ENCODE measurements around the gene ZCCHC2.

ZCCHC2 gene

DNA sequence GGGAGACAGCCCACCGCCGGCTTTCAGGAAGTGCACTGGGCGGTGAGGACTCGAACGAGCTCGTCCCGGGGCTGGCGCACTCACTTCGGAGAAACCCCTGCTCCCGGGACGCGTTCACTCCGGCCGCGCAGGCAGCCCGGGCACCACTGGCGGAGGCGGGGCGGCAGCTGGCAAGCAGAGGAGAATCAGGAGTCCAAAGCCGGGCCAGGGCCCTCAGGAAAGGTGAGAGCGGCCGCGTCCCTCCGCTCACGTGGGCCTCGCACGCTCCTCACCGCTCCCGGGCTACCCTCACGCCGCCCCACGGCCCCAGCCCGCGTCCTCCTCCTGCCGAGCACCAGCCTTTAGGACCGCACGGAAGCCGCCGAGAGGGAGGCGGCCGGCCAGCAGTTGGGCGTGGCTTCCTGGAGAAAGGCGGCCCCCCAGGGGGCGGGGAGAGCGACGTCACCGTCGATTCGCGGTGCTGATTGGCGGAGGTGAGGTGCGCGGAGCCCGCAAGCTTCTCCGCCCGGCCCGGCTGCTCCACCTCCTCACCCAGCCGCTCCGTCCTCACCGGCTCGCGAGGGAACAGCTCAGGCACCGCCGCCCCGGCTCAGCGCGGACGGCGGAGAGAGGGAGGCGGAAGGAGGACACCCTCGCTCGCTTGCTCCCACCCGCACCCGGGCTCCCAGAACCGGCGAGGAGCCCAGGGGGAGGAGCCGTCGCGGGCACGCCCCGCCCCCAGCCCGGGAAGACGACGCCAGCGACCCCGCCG is at the start of gene ZCCHC2:
Gene ZCCHC2 (plus strand): TSS at position 522 of the 751 bp plus-strand sequence. CDS start 400 bp downstream, outside the sequence.
- Histone ChIP-seq H3K9me3 (no peaks in the 10 kb centered on the region), H3K4me1 (ENCODE audit: control insufficient read depth in 1 of 2, insufficient read depth in 1 of 2, low read depth in 1 of 2, low read length in 1 of 2) (peaks cover 32 to 33% of the 10 kb centered on the region in 2 experiments), H3K4me3 (ENCODE audit: low read depth in 1 of 2, low read length in 1 of 2) (peak within 1 kb of the TSS; percentile 90 to 95), H3K27me3 (peaks cover 14% of the 10 kb centered on the region), H3K27ac (peak within 1 kb of the TSS; percentile 99), H3K36me3 (no peaks in the 10 kb centered on the region)
- TF ChIP-seq, protein P1, sequence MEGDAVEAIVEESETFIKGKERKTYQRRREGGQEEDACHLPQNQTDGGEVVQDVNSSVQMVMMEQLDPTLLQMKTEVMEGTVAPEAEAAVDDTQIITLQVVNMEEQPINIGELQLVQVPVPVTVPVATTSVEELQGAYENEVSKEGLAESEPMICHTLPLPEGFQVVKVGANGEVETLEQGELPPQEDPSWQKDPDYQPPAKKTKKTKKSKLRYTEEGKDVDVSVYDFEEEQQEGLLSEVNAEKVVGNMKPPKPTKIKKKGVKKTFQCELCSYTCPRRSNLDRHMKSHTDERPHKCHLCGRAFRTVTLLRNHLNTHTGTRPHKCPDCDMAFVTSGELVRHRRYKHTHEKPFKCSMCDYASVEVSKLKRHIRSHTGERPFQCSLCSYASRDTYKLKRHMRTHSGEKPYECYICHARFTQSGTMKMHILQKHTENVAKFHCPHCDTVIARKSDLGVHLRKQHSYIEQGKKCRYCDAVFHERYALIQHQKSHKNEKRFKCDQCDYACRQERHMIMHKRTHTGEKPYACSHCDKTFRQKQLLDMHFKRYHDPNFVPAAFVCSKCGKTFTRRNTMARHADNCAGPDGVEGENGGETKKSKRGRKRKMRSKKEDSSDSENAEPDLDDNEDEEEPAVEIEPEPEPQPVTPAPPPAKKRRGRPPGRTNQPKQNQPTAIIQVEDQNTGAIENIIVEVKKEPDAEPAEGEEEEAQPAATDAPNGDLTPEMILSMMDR (IDR thresholded peaks at IDR 0.05), result peak; percentile 55

DNA sequence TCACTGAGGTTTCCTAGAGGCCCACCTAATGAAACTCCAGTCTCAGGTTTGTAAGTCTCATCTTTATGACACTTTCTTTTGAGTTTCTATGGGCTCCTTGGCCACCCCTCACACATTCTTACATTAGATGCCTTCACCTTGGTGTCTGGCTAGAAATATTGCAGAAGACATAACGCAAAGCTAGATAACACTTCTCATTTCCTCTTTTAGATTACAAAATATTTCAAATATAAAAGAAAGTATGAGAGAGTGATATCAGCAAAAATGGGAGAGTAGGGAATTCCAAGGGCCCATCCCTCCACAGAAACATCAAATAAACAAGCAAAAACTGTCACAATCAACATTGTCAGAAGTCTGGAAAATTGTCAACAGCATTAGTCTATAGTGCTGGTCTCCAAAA is 43.3 kb upstream of the ZCCHC2 start:
- Histone ChIP-seq H3K27ac (no peak overlapping the region), H3K4me3 (ENCODE audit: low read depth in 1 of 2, low read length in 1 of 2) (no peak overlapping the region), H3K9me3 (no peaks in the 10 kb centered on the region), H3K27me3 (no peaks in the 10 kb centered on the region), H3K4me1 (ENCODE audit: control insufficient read depth in 1 of 2, insufficient read depth in 1 of 2, low read depth in 1 of 2, low read length in 1 of 2) (peaks cover 5 to 11% of the 10 kb centered on the region in 2 experiments), H3K36me3 (no peaks in the 10 kb centered on the region)
- TF ChIP-seq, protein P1 (IDR thresholded peaks at IDR 0.05), result no peak

DNA sequence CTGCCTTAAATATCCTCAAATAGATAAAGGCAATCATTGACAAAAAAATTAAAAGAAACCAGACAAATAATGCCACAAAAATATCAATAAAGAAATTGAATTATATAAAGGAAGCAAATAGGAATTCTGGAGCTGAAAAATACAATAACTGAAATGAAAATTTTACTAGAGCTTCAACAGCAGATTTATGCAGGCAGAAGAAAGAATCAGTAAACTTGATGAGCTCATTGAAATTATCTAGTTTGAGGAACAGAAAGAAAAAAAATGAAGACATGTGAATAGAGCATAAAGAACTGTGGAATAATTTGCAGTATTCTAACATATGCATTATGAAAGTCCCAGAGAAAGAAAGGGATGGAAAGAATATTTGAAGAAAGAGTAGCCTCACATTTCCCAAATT is 41.9 kb upstream of the ZCCHC2 start:
- peaks cover 5 to 11% of the 10 kb centered on the region in 2 experiments for H3K4me1 ChIP-seq (ENCODE audit: control insufficient read depth in 1 of 2, insufficient read depth in 1 of 2, low read depth in 1 of 2, low read length in 1 of 2)
- no peaks in the 10 kb centered on the region for H3K9me3 ChIP-seq
- TF ChIP-seq, protein P1 (IDR thresholded peaks at IDR 0.05), result no peak
- no peak overlapping the region for H3K4me3 ChIP-seq (ENCODE audit: low read depth in 1 of 2, low read length in 1 of 2)
- no peak overlapping the region for H3K27ac ChIP-seq
- no peaks in the 10 kb centered on the region for H3K27me3 ChIP-seq
- H3K36me3 ChIP-seq, result no peaks in the 10 kb centered on the region

DNA sequence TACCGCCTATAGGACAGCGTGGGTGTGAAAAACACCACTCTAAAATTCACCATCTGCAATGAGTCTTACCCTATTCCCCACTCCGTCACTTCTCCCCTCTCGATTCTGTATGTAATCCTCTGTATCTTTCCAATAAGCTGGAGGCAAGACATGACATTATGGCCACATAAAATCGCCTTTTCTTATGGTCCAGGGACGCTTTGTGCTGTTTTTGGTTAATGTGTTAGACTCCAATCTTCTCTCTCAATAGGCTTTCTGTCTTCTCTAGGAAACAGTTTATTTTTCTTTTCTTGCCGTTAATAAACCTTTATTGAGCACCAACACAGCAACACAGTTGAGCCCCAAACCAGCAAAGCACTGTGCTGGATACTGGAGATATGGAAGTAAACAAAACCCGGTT is 37.9 kb upstream of the ZCCHC2 start:
- no peaks in the 10 kb centered on the region for H3K4me1 ChIP-seq (ENCODE audit: control insufficient read depth in 1 of 2, insufficient read depth in 1 of 2, low read depth in 1 of 2, low read length in 1 of 2)
- no peaks in the 10 kb centered on the region for H3K9me3 ChIP-seq
- H3K27ac ChIP-seq, result no peak overlapping the region
- no peaks in the 10 kb centered on the region for H3K27me3 ChIP-seq
- no peaks in the 10 kb centered on the region for H3K36me3 ChIP-seq
- no peak overlapping the region for H3K4me3 ChIP-seq (ENCODE audit: low read depth in 1 of 2, low read length in 1 of 2)
- TF ChIP-seq, protein P1 (IDR thresholded peaks at IDR 0.05), result no peak

DNA sequence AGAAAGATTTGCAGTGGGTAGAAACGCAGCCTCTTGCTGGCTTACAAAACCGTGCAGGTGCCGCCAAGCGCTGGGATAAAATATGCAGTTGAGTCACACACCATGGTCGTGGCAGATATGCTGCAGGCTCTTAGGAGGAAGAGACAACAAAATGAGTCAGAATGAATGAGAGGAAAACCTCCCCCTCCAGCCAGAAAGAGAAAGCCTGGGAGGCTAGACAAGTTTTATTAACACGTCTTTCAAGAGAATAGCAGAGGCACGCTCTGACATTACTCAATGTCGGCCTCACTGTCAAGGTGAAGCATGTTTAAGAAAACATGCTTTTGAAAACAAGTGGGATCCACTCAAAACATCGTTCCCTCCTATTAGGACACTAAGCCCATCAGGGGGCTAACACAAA is 37.1 kb upstream of the ZCCHC2 start:
- H3K27me3 ChIP-seq, result no peaks in the 10 kb centered on the region
- H3K4me3 ChIP-seq (ENCODE audit: low read depth in 1 of 2, low read length in 1 of 2), result no peak overlapping the region
- TF ChIP-seq, protein P1 (IDR thresholded peaks at IDR 0.05), result no peak
- H3K27ac ChIP-seq, result no peak overlapping the region
- no peaks in the 10 kb centered on the region for H3K9me3 ChIP-seq
- no peaks in the 10 kb centered on the region for H3K4me1 ChIP-seq (ENCODE audit: control insufficient read depth in 1 of 2, insufficient read depth in 1 of 2, low read depth in 1 of 2, low read length in 1 of 2)
- no peaks in the 10 kb centered on the region for H3K36me3 ChIP-seq

All from neutrophil (primary cell).